DOHH2 (cell line): ENCODE measurements around the gene NPC2.

Source experiments
- CTCF ChIP-seq: fragments of 200-600 bp; sonication (generic); IDR thresholded peaks from one replicate; pipeline ENCODE4 v1.5.1; 2014; ENCODE audit warnings: antibody characterized with exemption, mild to moderate bottlenecking, low read depth, low read length; ENCODE audit not compliant: poor library complexity, severe bottlenecking
- EZH2phosphoT487 ChIP-seq: fragments of 200-600 bp; sonication (generic); IDR thresholded peaks from 2 replicates; pipeline ENCODE4 v1.6.1; 2017; ENCODE audit warnings: borderline replicate concordance, mild to moderate bottlenecking, antibody characterized with exemption, low read length, moderate library complexity, mixed read lengths

DNA sequence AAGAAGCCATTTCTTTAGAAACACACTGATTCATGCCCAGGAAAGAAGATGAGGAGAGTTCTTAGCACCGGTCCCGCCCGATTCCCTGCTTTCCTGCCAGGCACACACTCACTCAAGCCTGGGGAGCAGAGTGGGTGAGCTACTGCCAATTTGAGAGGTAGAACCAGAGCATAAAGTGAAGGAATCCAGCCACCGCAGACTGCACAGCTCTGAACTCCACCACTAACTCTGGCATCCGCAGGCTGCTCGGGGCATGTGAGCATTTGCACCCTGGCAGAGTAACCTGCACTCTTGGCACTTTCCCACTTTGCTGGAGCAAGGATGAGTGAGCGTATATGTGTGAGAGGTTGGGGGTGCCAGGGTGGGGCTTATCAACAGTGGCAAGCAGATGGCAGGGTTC lies 63.1 kb downstream of the NPC2 start:
- no peak for TF ChIP-seq CTCF
- TF ChIP-seq EZH2phosphoT487, result no peak
